ENCODE results near the gene CMSS1. TPM values are rescaled to one million over a fixed set of nuclear protein-coding genes. Genes with fewer than 3 reads are reported as not detected.
A peak's percentile ranks its signal among the peaks of the same experiment; 100 is the strongest.

Gene CMSS1
- total and polyA plus RNA-seq, 8 donors: 2.7 to 33.3 (median 22.1) TPM

DNA sequence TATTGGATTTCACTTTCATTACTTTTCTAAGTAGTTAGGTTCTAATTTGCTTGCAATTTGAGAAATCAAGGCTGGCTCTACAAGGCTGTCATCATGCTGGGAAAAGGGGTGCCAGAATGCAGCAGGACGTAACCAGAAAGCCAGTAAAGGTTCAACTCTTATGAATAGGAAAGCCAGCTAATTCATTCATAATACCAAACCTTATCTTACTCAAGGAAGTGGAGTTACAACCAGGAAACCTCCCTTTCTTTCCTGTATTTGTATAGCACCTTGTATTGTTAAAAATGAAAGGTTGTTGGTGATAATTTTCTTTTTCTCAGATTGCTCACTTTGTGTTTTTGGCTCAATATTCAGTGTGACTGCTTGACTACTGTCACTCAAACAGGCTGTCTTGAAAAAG, 187.3 kb downstream of the CMSS1 start:
- H3K4me3 ChIP-seq: no peak overlapping the region
- TF ChIP-seq EP300 (IDR thresholded peaks at IDR 0.05) (no peak), POLR2AphosphoS5 (IDR thresholded peaks at IDR 0.05) (peak in 1 of 3 donors; percentile 37)
- 23 to 48% (median 38%) methylated on average over 1 of the region's 1 CpG for WGBS, 5 donors
- peak overlapping the region in 4 of 5 donors; percentile 8 to 69 (median 53) for H3K27ac ChIP-seq
- peak in 1 of 2 donors; percentile 50 for DNase-seq
- H3K9me3 ChIP-seq: no peaks in the 10 kb centered on the region
- H3K4me1 ChIP-seq: peaks cover 30 to 78% (median 49%) of the 10 kb centered on the region in 4 donors
- H3K27me3 ChIP-seq: no peaks in the 10 kb centered on the region
- no peaks in the 10 kb centered on the region for H3K36me3 ChIP-seq
- intact Hi-C loops (cut with DNase I; ENCODE audit: low total_unique reads): no loop called here

GRCh38 chr3:100005665-100006393, 188.2 kb downstream of the CMSS1 start:
- intact Hi-C loops (cut with DNase I; ENCODE audit: low total_unique reads): no loop called here
- Histone ChIP-seq H3K9me3 (no peaks in the 10 kb centered on the region), H3K4me1 (peaks cover 33 to 80% (median 51%) of the 10 kb centered on the region in 4 donors), H3K36me3 (no peaks in the 10 kb centered on the region), H3K27ac (peak overlapping the region in 4 of 5 donors; percentile 38 to 69 (median 54)), H3K27me3 (no peaks in the 10 kb centered on the region), H3K4me3 (no peak overlapping the region)
- no peak for DNase-seq
- TF ChIP-seq EP300 (IDR thresholded peaks at IDR 0.05) (no peak), POLR2AphosphoS5 (IDR thresholded peaks at IDR 0.05) (no peak)
- TF ChIP-seq, protein P1, sequence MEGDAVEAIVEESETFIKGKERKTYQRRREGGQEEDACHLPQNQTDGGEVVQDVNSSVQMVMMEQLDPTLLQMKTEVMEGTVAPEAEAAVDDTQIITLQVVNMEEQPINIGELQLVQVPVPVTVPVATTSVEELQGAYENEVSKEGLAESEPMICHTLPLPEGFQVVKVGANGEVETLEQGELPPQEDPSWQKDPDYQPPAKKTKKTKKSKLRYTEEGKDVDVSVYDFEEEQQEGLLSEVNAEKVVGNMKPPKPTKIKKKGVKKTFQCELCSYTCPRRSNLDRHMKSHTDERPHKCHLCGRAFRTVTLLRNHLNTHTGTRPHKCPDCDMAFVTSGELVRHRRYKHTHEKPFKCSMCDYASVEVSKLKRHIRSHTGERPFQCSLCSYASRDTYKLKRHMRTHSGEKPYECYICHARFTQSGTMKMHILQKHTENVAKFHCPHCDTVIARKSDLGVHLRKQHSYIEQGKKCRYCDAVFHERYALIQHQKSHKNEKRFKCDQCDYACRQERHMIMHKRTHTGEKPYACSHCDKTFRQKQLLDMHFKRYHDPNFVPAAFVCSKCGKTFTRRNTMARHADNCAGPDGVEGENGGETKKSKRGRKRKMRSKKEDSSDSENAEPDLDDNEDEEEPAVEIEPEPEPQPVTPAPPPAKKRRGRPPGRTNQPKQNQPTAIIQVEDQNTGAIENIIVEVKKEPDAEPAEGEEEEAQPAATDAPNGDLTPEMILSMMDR (IDR thresholded peaks at IDR 0.05): no peak
- whole genome bisulfite sequencing, 5 donors: 58 to 95% (median 68%) methylated on average over 2 of the region's 2 CpGs

- Histone ChIP-seq H3K9me3 (no peaks in the 10 kb centered on the region), H3K27ac (peak overlapping the region in 4 of 5 donors; percentile 13 to 69 (median 43)), H3K27me3 (no peaks in the 10 kb centered on the region), H3K4me1 (peaks cover 33 to 80% (median 51%) of the 10 kb centered on the region in 4 donors), H3K4me3 (no peak overlapping the region), H3K36me3 (no peaks in the 10 kb centered on the region)
- peak in 1 of 2 donors; percentile 45 for DNase-seq
- intact Hi-C loops (cut with DNase I; ENCODE audit: low total_unique reads): no loop called here
- 32 to 51% (median 37%) methylated on average over 2 of the region's 2 CpGs for WGBS, 5 donors
- TF ChIP-seq POLR2A (IDR thresholded peaks at IDR 0.05) (no peak), POLR2AphosphoS5 (IDR thresholded peaks at IDR 0.05) (no peak), EP300 (IDR thresholded peaks at IDR 0.05) (no peak)
- TF ChIP-seq, protein P1 (IDR thresholded peaks at IDR 0.05): no peak
These were observed 189.1 kb downstream of the CMSS1 start for GRCh38 chr3:100006570-100007271.

- H3K27me3 ChIP-seq: no peaks in the 10 kb centered on the region
- intact Hi-C loops (cut with DNase I; ENCODE audit: low total_unique reads): no loop called here
- H3K4me1 ChIP-seq: peaks cover 33 to 75% (median 50%) of the 10 kb centered on the region in 4 donors
- 81 to 90% (median 85%) methylated on average over 3 of the region's 3 CpGs for WGBS, 5 donors
- no peak overlapping the region for H3K4me3 ChIP-seq
- H3K36me3 ChIP-seq: no peaks in the 10 kb centered on the region
- DNase-seq: no peak
- peak overlapping the region; percentile 13 to 69 (median 29) for H3K27ac ChIP-seq
- TF ChIP-seq, protein P1 (IDR thresholded peaks at IDR 0.05): no peak
- TF ChIP-seq EP300 (IDR thresholded peaks at IDR 0.05): no peak
- TF ChIP-seq POLR2AphosphoS5 (IDR thresholded peaks at IDR 0.05): no peak
- TF ChIP-seq POLR2A (IDR thresholded peaks at IDR 0.05): no peak
- H3K9me3 ChIP-seq: no peaks in the 10 kb centered on the region
These were observed 189.7 kb downstream of the CMSS1 start for GRCh38 chr3:100007313-100007712.
